ENCODE data around the gene ITSN1.

ITSN1 gene

DNA sequence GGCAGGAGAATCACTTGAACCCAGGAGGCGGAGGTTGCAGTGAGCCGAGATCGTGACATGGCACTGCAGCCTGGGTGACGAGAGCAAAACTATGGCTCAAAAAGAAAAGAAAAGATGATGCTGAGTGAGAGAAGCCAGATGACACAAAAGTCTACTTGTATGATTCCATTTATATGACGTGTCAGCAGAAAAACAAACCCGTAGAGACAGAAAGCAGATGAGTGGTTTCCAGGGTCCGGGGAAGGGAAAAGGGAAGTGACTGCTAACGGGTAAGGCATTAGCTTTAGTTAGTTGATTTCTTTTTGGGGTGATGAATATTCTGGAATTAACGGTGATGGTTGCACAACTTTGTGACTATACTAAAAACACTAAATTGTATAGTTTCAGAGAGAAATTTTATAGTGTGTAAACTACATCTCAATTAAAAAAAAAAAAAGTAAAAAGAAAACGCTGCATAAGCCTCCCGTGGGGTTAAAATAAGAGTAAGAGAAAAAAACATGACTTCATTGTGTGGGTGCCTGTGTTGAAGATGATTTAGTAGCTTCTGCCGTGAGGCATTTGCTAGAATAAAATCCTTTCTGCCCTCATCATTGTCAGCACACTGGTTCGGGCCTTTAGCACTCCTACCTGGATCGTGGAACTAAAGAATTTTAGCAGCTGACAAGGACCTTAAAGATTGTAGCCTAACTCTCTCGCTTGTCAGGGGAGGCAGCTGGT lies 298.0 kb downstream of the ITSN1 start:
- no peak for DNase-seq

GRCh38 chr21:33940881-33941245 lies 298.6 kb downstream of the ITSN1 start:
- peak; percentile 38 for DNase-seq

DNA sequence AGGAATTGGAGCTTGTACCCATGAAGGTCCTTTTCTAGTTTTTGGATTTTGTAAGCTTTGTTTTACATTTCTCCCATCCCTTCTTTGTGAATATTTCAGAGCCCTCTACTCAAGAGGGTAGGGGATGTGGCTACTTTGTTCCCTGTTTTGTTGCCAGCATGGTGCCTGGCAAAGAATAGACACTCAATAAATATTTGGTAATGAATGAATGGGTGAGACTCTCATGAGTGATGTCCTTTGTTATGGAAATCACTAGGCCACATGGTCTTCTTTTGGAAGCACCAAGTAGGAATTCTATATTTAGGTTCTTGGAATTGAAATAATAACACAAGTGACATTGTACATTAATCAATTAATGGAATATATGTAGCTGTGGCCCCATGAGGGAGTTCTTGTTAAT lies 300.1 kb downstream of the ITSN1 start:
- DNase-seq: no peak

DNA sequence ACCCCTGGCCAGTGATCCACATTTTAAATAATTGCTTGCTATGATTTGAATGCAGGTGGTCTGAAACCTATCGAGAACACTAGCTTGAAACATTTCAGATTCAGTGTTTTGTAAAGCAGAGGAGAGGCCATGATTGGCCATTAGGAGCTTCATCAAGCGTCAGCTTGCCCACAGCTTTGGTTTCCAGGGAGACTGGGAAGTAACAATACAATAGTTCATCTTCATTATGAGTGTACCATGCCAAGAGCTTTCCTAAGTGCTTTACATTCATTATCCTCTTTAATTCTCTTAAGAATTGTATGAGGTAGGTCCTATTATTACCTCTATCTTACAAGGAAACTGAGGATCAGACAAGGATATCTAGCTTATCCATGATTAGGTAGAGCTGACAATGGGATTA lies 301.0 kb downstream of the ITSN1 start:
- peak; percentile 89 for DNase-seq

DNA sequence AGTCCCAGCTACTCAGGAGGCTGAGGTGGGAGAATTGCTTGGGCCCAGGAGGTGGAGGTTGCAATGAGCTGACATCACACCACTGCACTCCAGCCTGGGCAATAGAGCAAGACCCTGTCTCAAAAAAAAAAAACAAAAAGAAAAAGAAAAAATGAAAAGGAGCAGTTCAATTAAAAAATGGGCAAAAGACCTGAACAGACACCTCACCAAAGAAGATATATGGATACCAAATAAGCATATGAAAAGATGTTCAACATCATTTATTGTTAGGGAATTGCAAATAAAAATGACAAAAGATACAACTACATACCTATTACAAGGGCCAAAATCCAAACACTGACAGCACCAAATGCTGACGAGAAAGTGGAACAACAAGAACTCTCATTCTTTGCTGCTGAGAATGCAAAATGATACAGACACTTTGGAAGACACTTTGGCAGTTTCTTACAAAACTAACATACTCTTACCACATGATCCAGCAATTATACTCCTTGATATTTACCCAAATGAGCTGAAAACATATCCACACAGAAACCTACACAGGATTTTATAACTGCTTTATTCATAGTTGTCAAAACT lies 302.0 kb downstream of the ITSN1 start:
- no peak for DNase-seq

DNA sequence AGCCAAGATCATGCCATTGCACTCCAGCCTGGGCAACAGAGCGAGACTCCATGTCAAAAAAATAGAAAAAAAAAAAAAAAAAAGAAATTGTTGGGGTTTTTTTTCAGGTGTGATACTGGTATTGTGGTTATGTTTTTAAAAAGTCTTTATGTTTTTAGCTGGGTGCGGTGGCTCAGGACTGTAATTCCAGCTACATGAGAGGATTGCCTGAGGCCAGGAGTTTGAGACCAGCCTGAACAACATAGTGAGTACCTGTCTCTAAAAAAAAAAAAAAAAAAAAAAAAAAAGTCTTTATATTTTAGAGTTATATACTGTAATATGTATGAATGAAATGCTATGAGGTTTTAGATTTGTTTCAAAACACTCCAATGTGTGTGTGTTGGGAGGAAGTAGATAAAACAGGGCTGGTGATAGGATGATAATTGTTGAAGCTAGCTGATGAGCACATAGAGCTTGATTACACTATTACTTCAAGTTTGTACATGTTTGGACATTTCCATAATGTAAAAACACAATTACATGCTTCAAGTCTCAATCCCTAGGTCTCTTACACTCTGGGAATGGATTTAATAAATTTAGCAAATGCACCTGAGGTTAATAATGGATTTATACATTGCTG lies 303.5 kb downstream of the ITSN1 start:
- DNase-seq: no peak

GRCh38 chr21:33947451-33948095 lies 305.3 kb downstream of the ITSN1 start:
- no peak for DNase-seq

GRCh38 chr21:33948096-33948950 lies 306.0 kb downstream of the ITSN1 start:
- peak; percentile 56 for DNase-seq

DNA sequence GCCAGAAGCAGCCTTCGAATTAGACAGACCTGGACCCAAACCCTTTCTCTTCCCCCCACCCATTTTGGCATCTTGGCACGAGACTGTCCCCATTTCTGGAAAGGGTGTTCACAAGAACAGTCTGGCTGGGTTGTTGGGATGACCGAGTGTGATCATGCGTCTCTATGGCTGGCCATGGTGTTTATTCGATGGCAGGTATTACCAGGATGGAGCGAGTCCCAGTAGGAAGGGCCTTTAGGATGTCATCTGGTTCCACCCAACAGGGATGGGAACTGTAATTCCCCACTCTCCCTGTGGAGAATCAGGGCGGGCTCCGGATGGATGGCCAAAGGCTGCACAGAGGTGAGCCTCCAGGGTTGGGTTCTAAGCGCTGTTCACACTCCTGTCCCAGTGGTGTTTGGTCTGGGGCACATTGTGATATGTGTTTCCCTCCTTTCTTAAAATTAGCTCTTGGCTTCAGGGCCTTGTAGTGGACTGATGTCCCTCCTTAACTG lies 306.7 kb downstream of the ITSN1 start:
- no peak for DNase-seq
